ENCODE data around the gene SCYL1.

Gene SCYL1

GRCh38 chr11:65565624-65566453 is 41.0 kb downstream of the SCYL1 start:
- no peak for DNase-seq (ENCODE audit: low read depth in 1 of 2, low spot score in 1 of 2)

- no peak for DNase-seq (ENCODE audit: low read depth in 1 of 2, low spot score in 1 of 2)
Observed at GRCh38 chr11:65569164-65569972, 44.5 kb downstream of the SCYL1 start.

- DNase-seq (ENCODE audit: low read depth in 1 of 2, low spot score in 1 of 2) = peak; percentile 95 to 96
Observed at GRCh38 chr11:65569973-65570918, 45.4 kb downstream of the SCYL1 start, which contains the start of gene ZNRD2. Gene ZNRD2 (plus strand): TSS chr11:65570477. CDS start chr11:65570492, 15 bp downstream.

GRCh38 chr11:65571420-65571819 is 46.5 kb downstream of the SCYL1 start:
- no peak for DNase-seq (ENCODE audit: low read depth in 1 of 2, low spot score in 1 of 2)

- no peak for DNase-seq (ENCODE audit: low read depth in 1 of 2, low spot score in 1 of 2)
Observed at GRCh38 chr11:65571940-65572339, 47.1 kb downstream of the SCYL1 start.

- peak; percentile 80 to 82 for DNase-seq (ENCODE audit: low read depth in 1 of 2, low spot score in 1 of 2)
Observed at GRCh38 chr11:65572356-65573051, 47.6 kb downstream of the SCYL1 start, which contains the start of gene FAM89B. Gene FAM89B (plus strand): TSS chr11:65572538. CDS start chr11:65572670, 132 bp downstream.

- DNase-seq (ENCODE audit: low read depth in 1 of 2, low spot score in 1 of 2) = no peak
Observed at GRCh38 chr11:65573391-65574079, 48.7 kb downstream of the SCYL1 start.

- DNase-seq (ENCODE audit: low read depth in 1 of 2, low spot score in 1 of 2) = peak; percentile 77 to 80
Observed at GRCh38 chr11:65574109-65574810, 49.4 kb downstream of the SCYL1 start.

- no peak for DNase-seq (ENCODE audit: low read depth in 1 of 2, low spot score in 1 of 2)
Observed at GRCh38 chr11:65574811-65575567, 50.1 kb downstream of the SCYL1 start.

- DNase-seq (ENCODE audit: low read depth in 1 of 2, low spot score in 1 of 2) = peak; percentile 57 to 74
Observed at GRCh38 chr11:65575568-65576231, 50.8 kb downstream of the SCYL1 start, which contains the start of gene EHBP1L1. Gene EHBP1L1 (plus strand): TSS chr11:65576053. CDS start chr11:65576303, 250 bp downstream.

- no peak for DNase-seq (ENCODE audit: low read depth in 1 of 2, low spot score in 1 of 2)
Observed at GRCh38 chr11:65576232-65576866, 51.5 kb downstream of the SCYL1 start.

GRCh38 chr11:65576867-65577755 is 52.2 kb downstream of the SCYL1 start:
- no peak for DNase-seq (ENCODE audit: low read depth in 1 of 2, low spot score in 1 of 2)

GRCh38 chr11:65577756-65578109 is 52.9 kb downstream of the SCYL1 start:
- no peak for DNase-seq (ENCODE audit: low read depth in 1 of 2, low spot score in 1 of 2)

- no peak for DNase-seq (ENCODE audit: low read depth in 1 of 2, low spot score in 1 of 2)
Observed at GRCh38 chr11:65578134-65578533, 53.3 kb downstream of the SCYL1 start.

- DNase-seq (ENCODE audit: low read depth in 1 of 2, low spot score in 1 of 2) = no peak
Observed at GRCh38 chr11:65578667-65579066, 53.8 kb downstream of the SCYL1 start.

- no peak for DNase-seq (ENCODE audit: low read depth in 1 of 2, low spot score in 1 of 2)
Observed at GRCh38 chr11:65579291-65579690, 54.4 kb downstream of the SCYL1 start.

All from stimulated activated CD4-positive, alpha-beta T cell treated with anti-CD3 and anti-CD28 coated beads, Interleukin-15, amount 100 ng/mL, for 1 hour (primary cell).